HEK293 (cell line): Measurements from ENCODE around the gene PRR16.

ENCODE experiments used
- CTCF ChIA-PET: fragments of 350-600 bp; formaldehyde crosslinking; extraction: SDS; loops from one replicate; lab custom pipeline; 2021; ENCODE audit warnings: antibody characterized with exemption; lab: Yijun Ruan, JAX
- POLR2A ChIA-PET: fragments of 300-600 bp; formaldehyde crosslinking; extraction: SDS; loops from one replicate; lab custom pipeline; 2020; ENCODE audit warnings: antibody characterized with exemption, inconsistent platforms; lab: Yijun Ruan, JAX
- H3K27ac ChIP-seq: fragments of 200-500 bp; sonication (Bioruptor generic); 2 replicates; pipeline ENCODE4 v1.5.1; 2014; ENCODE audit warnings: low read depth, low read length, control low read depth, inconsistent platforms; ENCODE audit errors: extremely low read depth
- H3K36me3 ChIP-seq, 2 experiments: fragments of 200-500 bp in 1 of 2; sonication (Bioruptor generic) in 1 of 2; 1 replicate in 1 of 2; 2 replicates in 1 of 2; pipeline ENCODE4 v1.5.1; 2014 to 2017; ENCODE audit warnings: inconsistent platforms in 2 of 2, low read length in 2 of 2; ENCODE audit not compliant: control insufficient read depth in 2 of 2, insufficient read depth in 1 of 2
- H3K4me1 ChIP-seq: fragments of 200-500 bp; sonication (Bioruptor generic); 2 replicates; pipeline ENCODE4 v1.5.1; 2014; ENCODE audit warnings: mild to moderate bottlenecking, low read length, inconsistent platforms; ENCODE audit not compliant: control insufficient read depth, insufficient read depth
- H3K4me3 ChIP-seq: 2 replicates; pipeline ENCODE4 v1.5.1; 2011; ENCODE audit warnings: low read depth, mild to moderate bottlenecking, control low read depth, low read length, moderate library complexity
- H3K9me3 ChIP-seq: fragments of 200-500 bp; sonication (Bioruptor generic); 2 replicates; pipeline ENCODE4 v1.5.1; 2014; ENCODE audit warnings: low read depth, low read length, inconsistent platforms; ENCODE audit not compliant: control insufficient read depth, insufficient read depth
- GLI4 ChIP-seq: fragments of 450-650 bp; formaldehyde crosslinking; IDR thresholded peaks from 2 replicates; pipeline ENCODE4 v1.5.1; 2016; ENCODE audit warnings: missing biosample characterization, missing genetic modification characterization
- KLF10 ChIP-seq: fragments of 450-650 bp; IDR thresholded peaks from 2 replicates; pipeline ENCODE4 v1.5.1; 2018; ENCODE audit warnings: missing biosample characterization, mild to moderate bottlenecking, missing genetic modification characterization
- KLF16 ChIP-seq: fragments of 450-650 bp; formaldehyde crosslinking; IDR thresholded peaks from 2 replicates; pipeline ENCODE4 v1.5.1; 2017; ENCODE audit warnings: missing biosample characterization, missing genetic modification characterization
- OVOL3 ChIP-seq: fragments of 450-650 bp; formaldehyde crosslinking; IDR thresholded peaks from 2 replicates; pipeline ENCODE4 v1.5.1; 2016; ENCODE audit warnings: missing biosample characterization, missing genetic modification characterization
- RBAK ChIP-seq: fragments of 450-650 bp; formaldehyde crosslinking; IDR thresholded peaks from 2 replicates; pipeline ENCODE4 v1.5.1; 2016; ENCODE audit warnings: missing biosample characterization, missing genetic modification characterization
- SCRT1 ChIP-seq: fragments of 450-650 bp; formaldehyde crosslinking; IDR thresholded peaks from 2 replicates; pipeline ENCODE4 v1.5.1; 2016; ENCODE audit warnings: missing biosample characterization, missing genetic modification characterization, borderline replicate concordance
- SCRT2 ChIP-seq: fragments of 450-650 bp; formaldehyde crosslinking; IDR thresholded peaks from 2 replicates; pipeline ENCODE4 v1.5.1; 2016; ENCODE audit warnings: missing biosample characterization, missing genetic modification characterization
- TCF7L2 ChIP-seq: IDR thresholded peaks from 2 replicates; pipeline ENCODE4 v1.6.1; 2011; ENCODE audit warnings: low read depth, mild to moderate bottlenecking, inconsistent platforms, low read length, moderate library complexity, borderline replicate concordance
- ZBTB21 ChIP-seq: fragments of 450-650 bp; formaldehyde crosslinking; IDR thresholded peaks from 2 replicates; pipeline ENCODE4 v1.5.1; 2017; ENCODE audit warnings: missing biosample characterization, missing genetic modification characterization
- ZNF155 ChIP-seq: fragments of 450-650 bp; formaldehyde crosslinking; IDR thresholded peaks from 2 replicates; pipeline ENCODE4 v1.5.1; 2016; ENCODE audit warnings: missing biosample characterization, missing genetic modification characterization
- ZNF214 ChIP-seq: fragments of 450-650 bp; formaldehyde crosslinking; IDR thresholded peaks from 2 replicates; pipeline ENCODE4 v1.5.1; 2017; ENCODE audit warnings: missing biosample characterization, mild to moderate bottlenecking, missing genetic modification characterization, borderline replicate concordance
- ZNF223 ChIP-seq: fragments of 450-650 bp; formaldehyde crosslinking; IDR thresholded peaks from 2 replicates; pipeline ENCODE4 v1.5.1; 2016; ENCODE audit warnings: missing biosample characterization, missing genetic modification characterization
- ZNF324 ChIP-seq: fragments of 450-650 bp; formaldehyde crosslinking; IDR thresholded peaks from 2 replicates; pipeline ENCODE4 v1.5.1; 2016; ENCODE audit warnings: missing biosample characterization, missing genetic modification characterization
- ZNF335 ChIP-seq: fragments of 450-650 bp; formaldehyde crosslinking; conservative IDR thresholded peaks from 2 replicates; pipeline ENCODE4 v1.5.1; 2016; ENCODE audit warnings: missing biosample characterization, missing genetic modification characterization
- ZNF514 ChIP-seq: fragments of 450-650 bp; formaldehyde crosslinking; IDR thresholded peaks from 2 replicates; pipeline ENCODE4 v1.5.1; 2016; ENCODE audit warnings: missing biosample characterization, missing genetic modification characterization
- ZNF585B ChIP-seq: fragments of 450-650 bp; formaldehyde crosslinking; IDR thresholded peaks from 2 replicates; pipeline ENCODE4 v1.5.1; 2016; ENCODE audit warnings: missing biosample characterization, missing genetic modification characterization
- ZNF629 ChIP-seq: fragments of 450-650 bp; formaldehyde crosslinking; IDR thresholded peaks from 2 replicates; pipeline ENCODE4 v1.5.1; 2017; ENCODE audit warnings: missing biosample characterization, missing genetic modification characterization
- ZNF747 ChIP-seq: fragments of 450-650 bp; formaldehyde crosslinking; IDR thresholded peaks from 2 replicates; pipeline ENCODE4 v1.5.1; 2016; ENCODE audit warnings: missing biosample characterization, missing genetic modification characterization
- ZNF837 ChIP-seq: fragments of 450-650 bp; formaldehyde crosslinking; IDR thresholded peaks from 2 replicates; pipeline ENCODE4 v1.5.1; 2016; ENCODE audit warnings: missing biosample characterization, missing genetic modification characterization
- ZSCAN30 ChIP-seq: fragments of 450-650 bp; IDR thresholded peaks from 2 replicates; pipeline ENCODE4 v1.5.1; 2018; ENCODE audit warnings: missing biosample characterization, mild to moderate bottlenecking, missing genetic modification characterization, moderate library complexity
- TF ChIP-seq, protein P1 (sequence below): fragments of 450-650 bp; formaldehyde crosslinking; IDR thresholded peaks from 2 replicates; pipeline ENCODE4 v1.5.1; 2016; ENCODE audit warnings: missing biosample characterization, missing genetic modification characterization
- TF ChIP-seq, protein P2 (sequence below): fragments of 450-650 bp; formaldehyde crosslinking; IDR thresholded peaks from 2 replicates; pipeline ENCODE4 v1.5.1; 2016; ENCODE audit warnings: missing biosample characterization, missing genetic modification characterization, low read depth
- TF ChIP-seq, protein P3 (sequence below): fragments of 450-650 bp; formaldehyde crosslinking; IDR thresholded peaks from 2 replicates; pipeline ENCODE4; 2016; ENCODE audit warnings: missing biosample characterization, missing genetic modification characterization

The PRR16 gene

GRCh38 chr5:120632430-120632829 is 168.3 kb downstream of the PRR16 start:
- TF ChIP-seq RBAK (tag by site-specific recombination) (no peak), GLI4 (tag by site-specific recombination) (no peak), ZNF223 (tag by site-specific recombination) (no peak), ZNF585B (tag by site-specific recombination) (no peak), ZNF155 (tag by site-specific recombination) (no peak), ZNF335 (tag by site-specific recombination) (no peak), ZNF324 (no peak), ZNF514 (tag by site-specific recombination) (no peak), ZNF214 (no peak), ZSCAN30 (tag by site-specific recombination) (no peak), KLF16 (tag by site-specific recombination) (no peak), ZNF747 (tag by site-specific recombination) (no peak), KLF10 (tag by site-specific recombination) (no peak), ZNF837 (no peak), OVOL3 (no peak)
- TF ChIP-seq, protein P1, sequence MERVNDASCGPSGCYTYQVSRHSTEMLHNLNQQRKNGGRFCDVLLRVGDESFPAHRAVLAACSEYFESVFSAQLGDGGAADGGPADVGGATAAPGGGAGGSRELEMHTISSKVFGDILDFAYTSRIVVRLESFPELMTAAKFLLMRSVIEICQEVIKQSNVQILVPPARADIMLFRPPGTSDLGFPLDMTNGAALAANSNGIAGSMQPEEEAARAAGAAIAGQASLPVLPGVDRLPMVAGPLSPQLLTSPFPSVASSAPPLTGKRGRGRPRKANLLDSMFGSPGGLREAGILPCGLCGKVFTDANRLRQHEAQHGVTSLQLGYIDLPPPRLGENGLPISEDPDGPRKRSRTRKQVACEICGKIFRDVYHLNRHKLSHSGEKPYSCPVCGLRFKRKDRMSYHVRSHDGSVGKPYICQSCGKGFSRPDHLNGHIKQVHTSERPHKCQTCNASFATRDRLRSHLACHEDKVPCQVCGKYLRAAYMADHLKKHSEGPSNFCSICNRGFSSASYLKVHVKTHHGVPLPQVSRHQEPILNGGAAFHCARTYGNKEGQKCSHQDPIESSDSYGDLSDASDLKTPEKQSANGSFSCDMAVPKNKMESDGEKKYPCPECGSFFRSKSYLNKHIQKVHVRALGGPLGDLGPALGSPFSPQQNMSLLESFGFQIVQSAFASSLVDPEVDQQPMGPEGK (tag by site-specific recombination): no peak
- ChIA-PET CTCF (interaction anchor here (1.4 kb wide), 1 partner anchor 24 kb away, joined by 3 read pairs; no protein-coding TSS in a partner anchor), POLR2A (no interaction called here)
- Histone ChIP-seq H3K9me3 (no peaks in the 10 kb centered on the region), H3K4me3 (no peak overlapping the region), H3K4me1 (no peaks in the 10 kb centered on the region), H3K27ac (no peak overlapping the region), H3K36me3 (no peaks in the 10 kb centered on the region)

GRCh38 chr5:120638449-120638848 is 174.3 kb downstream of the PRR16 start:
- H3K4me1 ChIP-seq: no peaks in the 10 kb centered on the region
- TF ChIP-seq SCRT2 (tag by site-specific recombination) (no peak), ZNF629 (no peak), ZNF155 (tag by site-specific recombination) (no peak), TCF7L2 (no peak), ZBTB21 (tag by site-specific recombination) (no peak), SCRT1 (tag by site-specific recombination) (no peak)
- TF ChIP-seq, protein P2, sequence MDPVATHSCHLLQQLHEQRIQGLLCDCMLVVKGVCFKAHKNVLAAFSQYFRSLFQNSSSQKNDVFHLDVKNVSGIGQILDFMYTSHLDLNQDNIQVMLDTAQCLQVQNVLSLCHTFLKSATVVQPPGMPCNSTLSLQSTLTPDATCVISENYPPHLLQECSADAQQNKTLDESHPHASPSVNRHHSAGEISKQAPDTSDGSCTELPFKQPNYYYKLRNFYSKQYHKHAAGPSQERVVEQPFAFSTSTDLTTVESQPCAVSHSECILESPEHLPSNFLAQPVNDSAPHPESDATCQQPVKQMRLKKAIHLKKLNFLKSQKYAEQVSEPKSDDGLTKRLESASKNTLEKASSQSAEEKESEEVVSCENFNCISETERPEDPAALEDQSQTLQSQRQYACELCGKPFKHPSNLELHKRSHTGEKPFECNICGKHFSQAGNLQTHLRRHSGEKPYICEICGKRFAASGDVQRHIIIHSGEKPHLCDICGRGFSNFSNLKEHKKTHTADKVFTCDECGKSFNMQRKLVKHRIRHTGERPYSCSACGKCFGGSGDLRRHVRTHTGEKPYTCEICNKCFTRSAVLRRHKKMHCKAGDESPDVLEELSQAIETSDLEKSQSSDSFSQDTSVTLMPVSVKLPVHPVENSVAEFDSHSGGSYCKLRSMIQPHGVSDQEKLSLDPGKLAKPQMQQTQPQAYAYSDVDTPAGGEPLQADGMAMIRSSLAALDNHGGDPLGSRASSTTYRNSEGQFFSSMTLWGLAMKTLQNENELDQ (tag by site-specific recombination): no peak
- TF ChIP-seq, protein P3, sequence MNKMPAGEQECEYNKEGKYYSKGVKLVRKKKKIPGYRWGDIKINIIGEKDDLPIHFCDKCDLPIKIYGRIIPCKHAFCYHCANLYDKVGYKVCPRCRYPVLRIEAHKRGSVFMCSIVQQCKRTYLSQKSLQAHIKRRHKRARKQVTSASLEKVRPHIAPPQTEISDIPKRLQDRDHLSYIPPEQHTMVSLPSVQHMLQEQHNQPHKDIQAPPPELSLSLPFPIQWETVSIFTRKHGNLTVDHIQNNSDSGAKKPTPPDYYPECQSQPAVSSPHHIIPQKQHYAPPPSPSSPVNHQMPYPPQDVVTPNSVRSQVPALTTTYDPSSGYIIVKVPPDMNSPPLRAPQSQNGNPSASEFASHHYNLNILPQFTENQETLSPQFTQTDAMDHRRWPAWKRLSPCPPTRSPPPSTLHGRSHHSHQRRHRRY: no peak
- H3K36me3 ChIP-seq: no peaks in the 10 kb centered on the region
- H3K27ac ChIP-seq: no peak overlapping the region
- ChIA-PET CTCF (no interaction called here), POLR2A (no interaction called here)
- H3K9me3 ChIP-seq: no peaks in the 10 kb centered on the region
- H3K4me3 ChIP-seq: no peak overlapping the region
